A549 (cell line): ENCODE measurements around the gene STOX1. TPM values are rescaled to one million over a fixed set of nuclear protein-coding genes. Genes with fewer than 3 reads are reported as not detected.

ENCODE experiments used
- ATAC-seq, 2 experiments: fragments of 200-7000 bp in 1 of 2; fragments of >200 bp in 1 of 2; cut with Nextera tagmentation in 1 of 2; cut with Tn5 transposase in 1 of 2; 3 replicates each; pipeline versions ENCODE4 v1.8.0 to v1.9.1; 2018 to 2020; ENCODE audit warnings: mild to moderate bottlenecking in 1 of 2, moderate library complexity in 1 of 2
- CTCF ChIA-PET: fragments of 300-600 bp; sonication (Branson Sonifier 250); formaldehyde crosslinking; extraction: SDS; loops from one replicate; lab custom pipeline; 2021; ENCODE audit warnings: antibody characterized with exemption, inconsistent platforms; lab: Yijun Ruan, JAX
- POLR2A ChIA-PET: fragments of 350-600 bp; formaldehyde crosslinking; extraction: SDS; loops from one replicate; lab custom pipeline; 2021; ENCODE audit warnings: antibody characterized with exemption, inconsistent platforms; lab: Yijun Ruan, JAX
- DNase-seq, 2 experiments: peaks; one replicate each; pipeline versions ENCODE4 v3.0.0 to v3.0.0-alpha.2; 2011 to 2016; ENCODE audit warnings: low read depth in 1 of 2, low spot score in 1 of 2
- FAIRE-seq: peaks from 2 replicates; lab custom pipeline; 2011; peaks lifted over from hg19 to GRCh38; lab: Jason Lieb, UNC
- H3K27ac ChIP-seq, 2 experiments: fragments of >200 bp; sonication (Bioruptor Twin); formaldehyde crosslinking; 3 replicates each; pipeline ENCODE4 v1.5.1; 2016 to 2017
- H3K4me1 ChIP-seq: fragments of >200 bp; sonication (Bioruptor Twin); formaldehyde crosslinking; 3 replicates; pipeline ENCODE4 v1.6.1; 2016
- H3K4me2 ChIP-seq: fragments of >200 bp; sonication (Bioruptor Twin); formaldehyde crosslinking; 3 replicates; pipeline ENCODE4 v1.6.1; 2016
- H3K4me3 ChIP-seq: fragments of >200 bp; sonication (Bioruptor Twin); formaldehyde crosslinking; 3 replicates; pipeline ENCODE4 v1.5.1; 2016
- H3K9me3 ChIP-seq: fragments of >200 bp; sonication (Bioruptor Twin); formaldehyde crosslinking; 3 replicates; pipeline ENCODE4 v1.6.1; 2016
- ATOH8 ChIP-seq: fragments of 250-450 bp; sonication (Bioruptor Pico); IDR thresholded peaks from 2 replicates; pipeline ENCODE4 v1.5.0; 2020; ENCODE audit warnings: low read depth, mild to moderate bottlenecking, moderate library complexity
- BHLHE40 ChIP-seq: IDR thresholded peaks from 2 replicates; pipeline ENCODE4 v1.6.1; 2012; ENCODE audit warnings: low read depth, low read length, inconsistent platforms
- CBX8 ChIP-seq: fragments of 200-600 bp; sonication (generic); IDR thresholded peaks from 2 replicates; pipeline ENCODE4 v1.6.1; 2016
- CEBPB ChIP-seq, 2 experiments: fragments of >200 bp in 1 of 2; sonication (Bioruptor Twin) in 1 of 2; formaldehyde crosslinking in 1 of 2; IDR thresholded peaks; 2 replicates each; pipeline ENCODE4 v1.6.1; 2012 to 2016
- CTCF ChIP-seq: fragments of >200 bp; sonication (Bioruptor Twin); formaldehyde crosslinking; IDR thresholded peaks from 3 replicates; pipeline ENCODE4 v1.5.1; 2016
- EHF ChIP-seq: fragments of 250-450 bp; sonication (Bioruptor Pico); IDR thresholded peaks from 2 replicates; pipeline ENCODE4 v1.5.0; 2020; ENCODE audit warnings: mild to moderate bottlenecking
- ESRRA ChIP-seq: fragments of 150-350 bp; IDR thresholded peaks from 2 replicates; pipeline ENCODE4 v1.6.1; 2014; ENCODE audit warnings: mild to moderate bottlenecking, low read length, borderline replicate concordance
- FOSB ChIP-seq: fragments of 250-450 bp; sonication (Bioruptor Pico); IDR thresholded peaks from 2 replicates; pipeline ENCODE4 v1.5.0; 2020; ENCODE audit warnings: mild to moderate bottlenecking, moderate library complexity
- JUNB ChIP-seq: fragments of >200 bp; sonication (Bioruptor Twin); formaldehyde crosslinking; IDR thresholded peaks from 2 replicates; pipeline ENCODE4 v1.6.1; 2016
- KDM1A ChIP-seq: fragments of 200-600 bp; sonication (generic); IDR thresholded peaks from 2 replicates; pipeline ENCODE4 v1.6.1; 2016; ENCODE audit warnings: low read depth, mild to moderate bottlenecking
- KDM5A ChIP-seq: fragments of 200-600 bp; sonication (generic); IDR thresholded peaks from 2 replicates; pipeline ENCODE4 v1.6.1; 2016; ENCODE audit warnings: antibody characterized with exemption, mild to moderate bottlenecking
- MAFK ChIP-seq: fragments of 450-650 bp; IDR thresholded peaks from 2 replicates; pipeline ENCODE4 v1.6.1; 2014; ENCODE audit not compliant: partially characterized antibody
- MAZ ChIP-seq: fragments of 150-350 bp; IDR thresholded peaks from 2 replicates; pipeline ENCODE4 v1.6.1; 2014; ENCODE audit warnings: antibody characterized with exemption, low read depth, low read length, borderline replicate concordance
- MYC ChIP-seq: IDR thresholded peaks from 2 replicates; pipeline ENCODE4 v1.6.1; 2012; ENCODE audit warnings: mild to moderate bottlenecking, inconsistent platforms, low read length, improper control_type of control experiment, borderline replicate concordance
- NPAS2 ChIP-seq: fragments of 250-450 bp; sonication (Bioruptor Pico); IDR thresholded peaks from 2 replicates; pipeline ENCODE4 v1.8.0; 2022; ENCODE audit warnings: mild to moderate bottlenecking, moderate library complexity, borderline replicate concordance
- POLR2A ChIP-seq: IDR thresholded peaks from 2 replicates; pipeline ENCODE4 v1.6.1; 2012; ENCODE audit warnings: mild to moderate bottlenecking, low read length
- POLR2AphosphoS2 ChIP-seq: conservative IDR thresholded peaks from 2 replicates; pipeline ENCODE4 v1.6.1; 2012; ENCODE audit warnings: low read length, improper control_type of control experiment, inconsistent platforms
- RNF2 ChIP-seq: fragments of 200-600 bp; sonication (generic); IDR thresholded peaks from 2 replicates; pipeline ENCODE4 v1.6.1; 2016; ENCODE audit warnings: low read depth, mild to moderate bottlenecking, antibody characterized with exemption, moderate library complexity, borderline replicate concordance
- SMC3 ChIP-seq: fragments of >200 bp; sonication (Bioruptor Twin); formaldehyde crosslinking; IDR thresholded peaks from 3 replicates; pipeline ENCODE4 v1.6.1; 2018; ENCODE audit warnings: inconsistent platforms
- SREBF2 ChIP-seq: fragments of 450-650 bp; IDR thresholded peaks from 2 replicates; pipeline ENCODE4 v1.6.1; 2014; ENCODE audit warnings: mild to moderate bottlenecking, moderate library complexity
- TFCP2L1 ChIP-seq: fragments of 250-450 bp; sonication (Bioruptor Pico); IDR thresholded peaks from 2 replicates; pipeline ENCODE4 v1.5.0; 2021; ENCODE audit warnings: mild to moderate bottlenecking
- ZFP36 ChIP-seq: fragments of 450-650 bp; IDR thresholded peaks from 2 replicates; pipeline ENCODE4 v1.6.1; 2014; ENCODE audit warnings: borderline replicate concordance; ENCODE audit not compliant: partially characterized antibody
- ZSCAN20 ChIP-seq: fragments of 250-450 bp; sonication (Bioruptor Pico); IDR thresholded peaks from 2 replicates; pipeline ENCODE4 v1.8.0; 2022; ENCODE audit warnings: mild to moderate bottlenecking, moderate library complexity
- WGBS: methylation state at CpG from one replicate; pipeline ENCODE4 v1.1.6; 2017; ENCODE audit errors: missing lambda C conversion rate; 5-methylcytosine and 5-hydroxymethylcytosine counted together
- polyA plus RNA-seq, 4 experiments: library from polyadenylated mRNA; depleted of rRNA in 3 of 4; stranded (reverse); fragments of >200 nt; fragmentation: RNase III in 1 of 4; extraction: RNeasy Plus Mini Kit Qiagen cat#74134 plus additional on column Dnase treatment in 1 of 4; gene quantifications; 2 replicates in 3 of 4; 3 replicates in 1 of 4; pipeline ENCODE4 v1.2.3, GENCODE V29; 2011 to 2017
- TF ChIP-seq, protein P1 (sequence below): fragments of 250-450 bp; sonication (Bioruptor Pico); IDR thresholded peaks from 2 replicates; pipeline ENCODE4 v1.5.0; 2021; ENCODE audit warnings: mild to moderate bottlenecking, moderate library complexity, borderline replicate concordance

The STOX1 gene
- polyA plus RNA-seq, 2 of the 4 experiments (the other 2 are of a cell fraction) = 0.94 to 1.6 TPM

DNA sequence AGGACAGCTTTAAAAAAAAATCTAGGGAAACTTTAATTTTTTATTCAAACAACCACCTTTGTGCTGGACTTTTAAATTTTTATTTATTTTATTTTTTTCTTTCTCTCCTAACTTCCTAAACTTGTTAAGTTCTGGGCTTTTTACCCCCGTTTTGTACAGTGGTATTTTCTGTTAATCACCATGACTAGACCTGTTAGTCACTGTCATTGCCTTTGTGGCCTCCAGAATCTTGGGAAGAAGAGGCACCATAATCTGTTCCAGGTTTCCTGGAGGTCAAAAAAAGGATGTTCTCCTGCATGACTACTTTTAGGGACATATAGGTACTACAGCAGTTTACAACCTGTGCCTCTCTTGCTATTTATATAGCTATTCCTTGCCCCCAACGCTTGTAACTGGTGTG is 42.7 kb downstream of the STOX1 start:
- DNase-seq (no peak), FAIRE-seq (no peak), ATAC-seq (no peak)
- H3K4me2 ChIP-seq = no peak overlapping the region
- H3K4me3 ChIP-seq = no peak overlapping the region
- CTCF ChIA-PET = interaction anchor here (1.0 kb wide), 1 partner anchor 11 kb away, joined by 3 read pairs; no protein-coding TSS in a partner anchor
- POLR2A ChIA-PET = no interaction called here
- peaks cover 7% of the 10 kb centered on the region; the same call in 2 of the 3 replicates for H3K9me3 ChIP-seq
- peaks cover 13% of the 10 kb centered on the region; the same call in 2 of the 3 replicates for H3K4me1 ChIP-seq
- no peak overlapping the region for H3K27ac ChIP-seq
- 49% methylated on average over 2 of the region's 2 CpGs for WGBS
- no peak for TF ChIP-seq MAZ
- no peak for TF ChIP-seq KDM1A
- no peak for TF ChIP-seq NPAS2
- no peak for TF ChIP-seq CTCF
- no peak for TF ChIP-seq TFCP2L1 (CRISPR knock-in tag)
- TF ChIP-seq FOSB (CRISPR knock-in tag) = no peak
- TF ChIP-seq, protein P1, sequence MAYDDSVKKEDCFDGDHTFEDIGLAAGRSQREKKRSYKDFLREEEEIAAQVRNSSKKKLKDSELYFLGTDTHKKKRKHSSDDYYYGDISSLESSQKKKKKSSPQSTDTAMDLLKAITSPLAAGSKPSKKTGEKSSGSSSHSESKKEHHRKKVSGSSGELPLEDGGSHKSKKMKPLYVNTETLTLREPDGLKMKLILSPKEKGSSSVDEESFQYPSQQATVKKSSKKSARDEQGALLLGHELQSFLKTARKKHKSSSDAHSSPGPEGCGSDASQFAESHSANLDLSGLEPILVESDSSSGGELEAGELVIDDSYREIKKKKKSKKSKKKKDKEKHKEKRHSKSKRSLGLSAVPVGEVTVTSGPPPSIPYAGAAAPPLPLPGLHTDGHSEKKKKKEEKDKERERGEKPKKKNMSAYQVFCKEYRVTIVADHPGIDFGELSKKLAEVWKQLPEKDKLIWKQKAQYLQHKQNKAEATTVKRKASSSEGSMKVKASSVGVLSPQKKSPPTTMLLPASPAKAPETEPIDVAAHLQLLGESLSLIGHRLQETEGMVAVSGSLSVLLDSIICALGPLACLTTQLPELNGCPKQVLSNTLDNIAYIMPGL (CRISPR knock-in tag) = no peak
- no peak for TF ChIP-seq CEBPB (IDR thresholded peaks at IDR 0.05)
- no peak for TF ChIP-seq MYC
- no peak for TF ChIP-seq CBX8
- no peak for TF ChIP-seq POLR2A
- TF ChIP-seq SREBF2 = no peak
- no peak for TF ChIP-seq KDM5A
- no peak for TF ChIP-seq ZFP36

GRCh38 chr10:68870545-68871104 is 43.3 kb downstream of the STOX1 start:
- POLR2A ChIA-PET = no interaction called here
- no peak overlapping the region for H3K27ac ChIP-seq
- H3K4me2 ChIP-seq = peak overlapping the region; percentile 21; the same call in 1 of the 3 replicates
- 63% methylated on average over 3 of the region's 3 CpGs for WGBS
- no peak for TF ChIP-seq ATOH8 (CRISPR knock-in tag)
- no peak for TF ChIP-seq RNF2
- no peak for TF ChIP-seq POLR2A
- no peak for TF ChIP-seq CBX8
- TF ChIP-seq MAFK = no peak
- TF ChIP-seq EHF (CRISPR knock-in tag) = no peak
- TF ChIP-seq POLR2AphosphoS2 = no peak
- no peak for TF ChIP-seq NPAS2
- TF ChIP-seq TFCP2L1 (CRISPR knock-in tag) = no peak
- TF ChIP-seq JUNB = no peak
- no peak for TF ChIP-seq SMC3
- TF ChIP-seq ESRRA = no peak
- no peak for TF ChIP-seq ZSCAN20
- TF ChIP-seq ZFP36 = no peak
- no peak for TF ChIP-seq BHLHE40
- TF ChIP-seq, all 56 proteins: peak for 0
- Histone ChIP-seq H3K4me3 (no peak overlapping the region), H3K4me1 (peaks cover 13% of the 10 kb centered on the region; the same call in 2 of the 3 replicates), H3K9me3 (peaks cover 7% of the 10 kb centered on the region; the same call in 2 of the 3 replicates)
- no peak for ATAC-seq
- DNase-seq = no peak
- no peak for FAIRE-seq
- CTCF ChIA-PET = interaction anchor here (1.0 to 1.8 kb wide), 3 partner anchors 11 to 29 kb away, joined by 3 to 6 read pairs (median 4); no protein-coding TSS in a partner anchor
